ENCODE measurements around the gene PAPPA.

Gene PAPPA

GRCh38 chr9:116313638-116314037, 160.0 kb downstream of the PAPPA start:
- no peak for DNase-seq (ENCODE audit: low read depth in 2 of 2, low spot score in 1 of 2)

GRCh38 chr9:116316246-116316645, 162.7 kb downstream of the PAPPA start:
- DNase-seq (ENCODE audit: low read depth in 2 of 2, low spot score in 1 of 2) = no peak

- no peak for DNase-seq (ENCODE audit: low read depth in 2 of 2, low spot score in 1 of 2)
Observed at GRCh38 chr9:116317503-116317902, 163.9 kb downstream of the PAPPA start.

- no peak for DNase-seq (ENCODE audit: low read depth in 2 of 2, low spot score in 1 of 2)
Observed at GRCh38 chr9:116318468-116319374, 165.1 kb downstream of the PAPPA start.

- DNase-seq (ENCODE audit: low read depth in 2 of 2, low spot score in 1 of 2) = no peak
Observed at GRCh38 chr9:116319480-116319879, 165.9 kb downstream of the PAPPA start.

GRCh38 chr9:116320290-116320689, 166.7 kb downstream of the PAPPA start:
- DNase-seq (ENCODE audit: low read depth in 2 of 2, low spot score in 1 of 2) = no peak

GRCh38 chr9:116322521-116322920, 168.9 kb downstream of the PAPPA start:
- no peak for DNase-seq (ENCODE audit: low read depth in 2 of 2, low spot score in 1 of 2)

- no peak for DNase-seq (ENCODE audit: low read depth in 2 of 2, low spot score in 1 of 2)
Observed at GRCh38 chr9:116323012-116323411, 169.4 kb downstream of the PAPPA start.

GRCh38 chr9:116323571-116323970, 170.0 kb downstream of the PAPPA start:
- DNase-seq (ENCODE audit: low read depth in 2 of 2, low spot score in 1 of 2) = no peak

GRCh38 chr9:116325924-116326323, 172.3 kb downstream of the PAPPA start:
- DNase-seq (ENCODE audit: low read depth in 2 of 2, low spot score in 1 of 2) = no peak

- no peak for DNase-seq (ENCODE audit: low read depth in 2 of 2, low spot score in 1 of 2)
Observed at GRCh38 chr9:116327701-116328405, 174.3 kb downstream of the PAPPA start.

GRCh38 chr9:116329470-116329869, 175.9 kb downstream of the PAPPA start:
- DNase-seq (ENCODE audit: low read depth in 2 of 2, low spot score in 1 of 2) = no peak

GRCh38 chr9:116331241-116331640, 177.7 kb downstream of the PAPPA start:
- DNase-seq (ENCODE audit: low read depth in 2 of 2, low spot score in 1 of 2) = no peak

GRCh38 chr9:116332090-116332489, 178.5 kb downstream of the PAPPA start:
- DNase-seq (ENCODE audit: low read depth in 2 of 2, low spot score in 1 of 2) = no peak

GRCh38 chr9:116333254-116333653, 179.7 kb downstream of the PAPPA start:
- DNase-seq (ENCODE audit: low read depth in 2 of 2, low spot score in 1 of 2) = no peak

- no peak for DNase-seq (ENCODE audit: low read depth in 2 of 2, low spot score in 1 of 2)
Observed at GRCh38 chr9:116334546-116335150, 181.1 kb downstream of the PAPPA start.

- no peak for DNase-seq (ENCODE audit: low read depth in 2 of 2, low spot score in 1 of 2)
Observed at GRCh38 chr9:116335392-116335791, 181.8 kb downstream of the PAPPA start.

- DNase-seq (ENCODE audit: low read depth in 2 of 2, low spot score in 1 of 2) = no peak
Observed at GRCh38 chr9:116336133-116336862, 182.7 kb downstream of the PAPPA start.

GRCh38 chr9:116337015-116337414, 183.4 kb downstream of the PAPPA start:
- no peak for DNase-seq (ENCODE audit: low read depth in 2 of 2, low spot score in 1 of 2)

GRCh38 chr9:116340270-116340669, 186.7 kb downstream of the PAPPA start:
- no peak for DNase-seq (ENCODE audit: low read depth in 2 of 2, low spot score in 1 of 2)

GRCh38 chr9:116342061-116342460, 188.5 kb downstream of the PAPPA start:
- DNase-seq (ENCODE audit: low read depth in 2 of 2, low spot score in 1 of 2) = no peak
